T1000 (cell line): ENCODE measurements around the gene OR10G6.
"Not testable (repeated sequence)": the region's sequence is repeated elsewhere in the genome, so short reads cannot be mapped to it uniquely, and the experiment has no call there.

Source experiments
- DNase-seq: peaks from one replicate; lab custom pipeline; 2025; ENCODE audit warnings: mixed read lengths; lab: John Stamatoyannopoulos, UW

OR10G6 gene, protein sequence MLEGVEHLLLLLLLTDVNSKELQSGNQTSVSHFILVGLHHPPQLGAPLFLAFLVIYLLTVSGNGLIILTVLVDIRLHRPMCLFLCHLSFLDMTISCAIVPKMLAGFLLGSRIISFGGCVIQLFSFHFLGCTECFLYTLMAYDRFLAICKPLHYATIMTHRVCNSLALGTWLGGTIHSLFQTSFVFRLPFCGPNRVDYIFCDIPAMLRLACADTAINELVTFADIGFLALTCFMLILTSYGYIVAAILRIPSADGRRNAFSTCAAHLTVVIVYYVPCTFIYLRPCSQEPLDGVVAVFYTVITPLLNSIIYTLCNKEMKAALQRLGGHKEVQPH

GRCh38 chr11:123995119-123995518 lies at the start of gene OR10G6:
Gene OR10G6, minus strand, starts transcription at chr11:123995161. Its CDS starts 0 bp downstream, at chr11:123995161.
- DNase-seq: no peak

- DNase-seq: no peak
These were observed 48.5 kb upstream of the OR10G6 start for GRCh38 chr11:124043420-124043819.

DNA sequence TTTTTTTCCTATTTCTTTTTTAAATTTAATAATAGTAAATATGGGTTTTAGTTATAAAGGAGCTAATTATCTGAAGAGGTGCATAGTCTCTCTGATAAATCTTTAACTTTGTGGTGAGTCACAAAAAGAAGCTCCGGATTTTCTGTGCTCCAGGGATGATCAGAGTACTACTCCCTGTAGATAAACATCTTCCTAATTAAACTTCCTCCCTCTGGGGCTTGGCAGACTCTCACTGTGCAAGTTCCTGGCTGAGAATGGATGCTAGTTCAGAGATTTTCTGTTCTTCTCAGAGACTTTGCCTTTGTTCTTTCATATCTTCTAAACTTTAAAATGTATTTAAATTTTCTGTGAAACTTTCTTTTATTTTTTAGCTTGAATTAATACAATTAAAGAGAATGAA lies 46.3 kb upstream of the OR10G6 start, which contains the start of gene OR10G7:
Gene OR10G7 (minus strand): TSS at position 72 of the 400 bp plus-strand sequence. CDS start 2,324 bp downstream, outside the sequence.
- DNase-seq: no peak

GRCh38 chr11:124039557-124039956 lies 44.6 kb upstream of the OR10G6 start:
- no peak for DNase-seq

GRCh38 chr11:124036666-124037065 lies 41.7 kb upstream of the OR10G6 start:
- no peak for DNase-seq

DNA sequence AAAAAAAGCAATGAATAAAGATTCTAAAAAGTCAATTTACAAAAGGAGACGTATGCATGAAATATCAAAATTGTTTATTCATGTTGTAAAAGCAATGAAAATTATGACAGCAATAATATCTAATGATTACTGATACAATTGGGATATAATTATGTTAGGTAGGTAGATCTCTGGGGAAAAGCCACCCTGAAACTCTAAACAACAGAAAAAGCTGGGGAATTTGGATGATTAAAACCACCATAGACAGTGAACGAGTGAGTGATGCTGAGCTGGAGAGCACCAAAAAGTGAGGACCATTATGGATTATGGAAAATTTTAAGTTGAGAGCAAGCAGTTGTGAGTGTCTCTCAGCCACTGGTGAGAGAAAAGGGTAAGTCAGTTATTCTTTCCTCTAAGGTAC lies 31.5 kb upstream of the OR10G6 start, which contains the start of gene OR10G8:
Gene OR10G8 (plus strand): TSS at position 301 of the 400 bp plus-strand sequence. CDS start 2,825 bp downstream, outside the sequence.
- DNase-seq: no peak

DNA sequence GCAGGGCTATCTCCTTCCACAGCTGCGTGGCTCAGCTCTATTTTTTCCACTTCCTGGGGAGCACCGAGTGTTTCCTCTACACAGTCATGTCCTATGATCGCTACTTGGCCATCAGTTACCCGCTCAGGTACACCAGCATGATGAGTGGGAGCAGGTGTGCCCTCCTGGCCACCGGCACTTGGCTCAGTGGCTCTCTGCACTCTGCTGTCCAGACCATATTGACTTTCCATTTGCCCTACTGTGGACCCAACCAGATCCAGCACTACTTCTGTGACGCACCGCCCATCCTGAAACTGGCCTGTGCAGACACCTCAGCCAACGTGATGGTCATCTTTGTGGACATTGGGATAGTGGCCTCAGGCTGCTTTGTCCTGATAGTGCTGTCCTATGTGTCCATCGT lies 20.9 kb upstream of the OR10G6 start:
- not testable (repeated sequence) for DNase-seq

- DNase-seq: no peak
These were observed 17.7 kb upstream of the OR10G6 start, which contains the start of gene OR10G4 for GRCh38 chr11:124012697-124013096. Gene OR10G4, plus strand, starts transcription at chr11:124012997. Its CDS starts 2,578 bp downstream, at chr11:124015575.

GRCh38 chr11:123979311-123979710 lies 15.7 kb downstream of the OR10G6 start:
- DNase-seq: no peak

DNA sequence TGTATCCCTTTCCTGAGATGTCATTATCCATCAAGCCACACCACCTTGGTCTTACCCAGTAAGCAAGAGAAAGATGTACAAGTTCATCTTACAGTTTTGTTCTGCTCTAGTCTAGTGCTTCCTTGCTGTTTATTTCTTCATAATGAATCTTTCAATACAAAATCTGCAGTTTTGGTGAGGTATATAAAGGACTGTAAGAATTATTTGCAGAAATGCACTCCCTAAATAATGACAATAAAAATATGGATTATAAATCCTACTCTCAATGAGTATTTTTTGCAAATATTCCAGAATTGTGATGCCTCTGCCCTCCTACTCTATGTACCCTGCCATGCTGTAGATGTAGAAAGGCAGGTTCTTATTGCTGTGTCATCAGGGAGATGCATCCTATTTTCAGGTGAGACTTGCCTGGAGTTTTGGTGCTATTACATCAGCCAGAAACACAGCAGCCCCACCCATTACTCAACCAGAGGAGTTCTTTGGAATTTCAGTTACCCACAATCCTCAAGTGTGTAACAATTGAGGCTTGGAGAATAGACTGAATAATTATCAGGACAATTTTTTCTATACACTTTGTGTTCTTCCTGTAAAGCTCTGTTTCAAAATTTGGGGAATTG lies 17.1 kb downstream of the OR10G6 start, which contains the start of gene OR10S1:
Gene OR10S1 (minus strand): TSS at position 51 of the 617 bp plus-strand sequence. CDS start 117 bp downstream, outside the sequence.
- DNase-seq: no peak

GRCh38 chr11:123976770-123977560 lies 18.0 kb downstream of the OR10G6 start:
- no peak for DNase-seq

DNA sequence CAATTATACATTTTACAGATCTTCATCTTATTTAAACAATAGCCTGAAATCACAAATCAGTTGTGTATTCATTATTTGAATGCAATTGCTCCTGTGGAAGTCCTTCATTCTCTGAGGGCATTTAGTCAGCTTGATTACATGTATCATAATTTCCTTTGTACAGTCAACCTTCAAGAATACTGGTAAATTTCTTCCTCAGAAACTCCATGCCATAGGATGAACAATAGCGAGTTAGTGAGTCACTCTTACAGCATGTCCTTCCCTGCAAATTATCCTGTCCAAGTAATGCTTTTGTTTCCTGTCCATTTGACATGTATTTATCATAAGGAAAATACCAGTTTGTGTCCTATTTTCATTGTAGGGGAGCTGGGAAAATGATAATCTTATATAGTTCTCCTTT lies 21.1 kb downstream of the OR10G6 start:
- DNase-seq: no peak

- no peak for DNase-seq
These were observed 38.2 kb downstream of the OR10G6 start for GRCh38 chr11:123956752-123957151.

DNA sequence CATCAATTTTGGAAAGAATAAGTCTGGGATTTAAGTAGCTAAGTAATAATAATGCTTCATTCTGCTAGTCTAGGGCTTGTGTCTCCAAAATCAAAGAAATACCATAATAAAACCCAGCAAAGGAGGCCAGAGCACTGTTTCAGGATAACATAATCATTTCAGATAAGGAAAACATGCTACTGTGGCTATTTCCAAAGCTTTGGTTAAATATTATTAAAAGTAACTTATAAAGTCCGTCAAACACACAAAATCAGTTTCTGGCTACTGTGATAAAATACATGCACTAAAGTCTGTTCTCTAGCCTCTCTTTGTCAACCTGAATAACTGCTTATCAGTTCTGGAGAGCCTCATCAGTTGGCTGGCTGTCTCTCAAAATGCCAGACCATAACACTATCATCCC lies 49.8 kb downstream of the OR10G6 start:
- no peak for DNase-seq
